SHP77 (cell line): Measurements from ENCODE around the gene KCNRG.
"Not testable (repeated sequence)": the region's sequence is repeated elsewhere in the genome, so short reads cannot be mapped to it uniquely, and the experiment has no call there.

Source experiments
- DNase-seq, 2 experiments: peaks; one replicate each; lab custom pipeline; 2025; lab: John Stamatoyannopoulos, UW

KCNRG gene, protein sequence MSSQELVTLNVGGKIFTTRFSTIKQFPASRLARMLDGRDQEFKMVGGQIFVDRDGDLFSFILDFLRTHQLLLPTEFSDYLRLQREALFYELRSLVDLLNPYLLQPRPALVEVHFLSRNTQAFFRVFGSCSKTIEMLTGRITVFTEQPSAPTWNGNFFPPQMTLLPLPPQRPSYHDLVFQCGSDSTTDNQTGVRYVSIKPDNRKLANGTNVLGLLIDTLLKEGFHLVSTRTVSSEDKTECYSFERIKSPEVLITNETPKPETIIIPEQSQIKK

DNA sequence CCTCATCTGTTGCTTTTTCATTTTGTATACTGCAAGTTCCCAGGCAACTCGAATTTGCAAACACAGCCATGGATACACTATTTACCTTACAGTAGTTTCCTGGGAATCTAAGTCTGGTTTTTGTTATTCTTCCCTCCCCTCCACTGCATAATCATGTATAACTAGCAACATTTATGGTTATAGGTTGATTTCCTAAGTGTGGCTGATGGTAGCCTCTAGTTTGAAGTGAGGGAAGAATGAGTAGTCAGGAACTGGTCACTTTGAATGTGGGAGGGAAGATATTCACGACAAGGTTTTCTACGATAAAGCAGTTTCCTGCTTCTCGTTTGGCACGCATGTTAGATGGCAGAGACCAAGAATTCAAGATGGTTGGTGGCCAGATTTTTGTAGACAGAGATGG is at the start of gene KCNRG:
TSS of gene KCNRG (plus strand) at position 187 of the 400 bp plus-strand sequence. CDS start at position 237, 50 bp downstream.
- no peak for DNase-seq

DNA sequence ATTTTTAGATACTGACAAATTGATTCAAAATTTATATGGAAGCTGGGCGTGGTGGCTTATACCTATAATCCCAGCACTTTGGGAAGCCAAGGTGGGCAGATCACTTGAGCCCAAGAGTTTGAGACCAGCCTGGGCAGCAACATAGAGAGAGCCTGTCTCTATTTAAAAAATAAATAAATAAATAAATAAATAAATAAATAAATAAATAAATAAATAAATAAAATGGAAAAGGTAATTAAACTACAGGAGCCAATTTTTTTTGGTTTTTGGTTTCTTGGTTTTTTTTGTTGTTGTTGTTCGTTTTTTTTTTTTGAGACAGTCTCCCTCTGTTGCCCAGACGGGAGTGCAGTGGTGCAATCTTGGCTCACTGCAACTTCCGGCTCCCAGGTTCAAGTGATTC is 47.8 kb upstream of the KCNRG start:
- no peak for DNase-seq

DNA sequence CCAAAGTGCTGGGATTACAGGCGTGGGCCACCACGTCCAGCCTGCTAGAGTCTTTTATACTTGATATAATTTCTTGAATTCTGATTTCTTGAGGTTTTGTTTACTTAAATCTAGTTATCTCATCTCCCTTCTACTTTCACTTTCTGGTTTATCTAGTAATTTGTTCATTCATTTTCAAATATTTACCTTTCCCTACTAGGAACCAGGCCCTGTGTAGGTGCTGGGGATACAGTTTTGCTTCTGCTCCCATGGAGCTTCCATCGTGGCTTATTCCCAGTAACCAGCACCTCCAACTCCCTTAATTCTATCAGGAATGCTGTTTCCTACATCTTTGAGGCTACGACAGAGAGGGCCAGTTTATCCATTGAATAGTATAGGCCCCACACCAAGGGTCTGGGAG is 42.5 kb upstream of the KCNRG start:
- no peak for DNase-seq

DNA sequence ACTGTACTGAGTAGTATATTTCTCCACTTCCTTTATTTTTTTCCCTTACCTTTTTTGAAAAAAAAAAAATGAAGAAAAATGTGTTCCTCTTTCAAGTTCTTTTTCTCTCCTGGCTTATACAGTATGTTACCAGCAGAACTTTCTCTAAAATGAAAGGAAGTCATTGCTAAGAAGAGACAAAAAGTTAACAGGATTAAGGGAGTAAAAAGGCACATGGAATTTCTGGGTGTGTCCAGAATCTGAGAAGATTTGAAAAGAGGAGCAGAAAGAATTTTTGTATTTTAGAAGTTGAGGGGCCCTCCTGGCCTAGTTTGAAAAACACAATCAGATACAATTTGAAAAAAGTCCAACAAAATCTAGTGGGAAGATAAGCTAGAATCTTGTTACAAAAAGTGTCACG is 39.4 kb upstream of the KCNRG start:
- no peak for DNase-seq

DNA sequence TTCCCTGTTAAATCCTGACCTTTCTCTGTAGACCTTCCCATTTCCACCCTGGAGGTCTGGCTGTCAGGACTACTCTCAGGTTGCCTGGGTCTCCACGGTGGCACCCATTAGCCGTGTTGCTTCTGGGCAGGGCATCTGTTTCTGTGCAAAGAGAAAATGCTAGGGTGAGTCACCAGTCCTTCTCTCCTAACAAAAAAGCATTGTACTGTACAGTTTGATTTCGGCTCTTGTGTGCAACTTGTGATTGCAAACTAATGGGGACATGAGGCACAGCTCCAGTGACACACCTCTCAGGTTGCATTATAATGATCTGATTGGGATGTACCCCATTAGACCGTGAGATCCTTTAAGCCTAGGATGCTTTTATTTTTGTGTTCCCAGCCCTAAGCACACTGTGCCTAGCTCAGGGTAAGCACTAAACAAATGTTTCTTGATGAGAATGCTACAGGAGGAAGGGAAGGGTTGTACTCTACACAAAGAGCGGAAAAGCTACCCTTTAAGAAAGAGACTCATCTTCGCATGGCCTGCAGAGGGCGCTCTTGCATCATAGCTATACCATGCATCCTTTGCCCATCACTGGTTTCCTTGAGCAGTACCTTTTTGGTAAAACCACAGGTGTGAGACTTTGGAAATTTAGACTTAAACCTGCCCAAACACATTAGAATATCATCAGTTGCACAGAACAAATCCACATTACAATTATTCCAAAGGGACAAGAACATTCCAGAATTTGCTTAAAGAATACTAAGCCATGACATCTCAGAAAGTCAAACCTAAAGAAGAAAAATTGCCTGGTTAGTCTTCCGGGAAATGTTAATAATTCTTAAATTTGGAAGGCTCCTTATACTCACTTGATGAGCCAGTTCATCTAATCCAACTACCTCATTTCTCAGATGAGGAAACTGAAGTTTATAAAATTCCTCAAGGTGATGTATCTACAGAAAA is 38.7 kb upstream of the KCNRG start:
- DNase-seq, result peak; percentile 44 to 52

DNA sequence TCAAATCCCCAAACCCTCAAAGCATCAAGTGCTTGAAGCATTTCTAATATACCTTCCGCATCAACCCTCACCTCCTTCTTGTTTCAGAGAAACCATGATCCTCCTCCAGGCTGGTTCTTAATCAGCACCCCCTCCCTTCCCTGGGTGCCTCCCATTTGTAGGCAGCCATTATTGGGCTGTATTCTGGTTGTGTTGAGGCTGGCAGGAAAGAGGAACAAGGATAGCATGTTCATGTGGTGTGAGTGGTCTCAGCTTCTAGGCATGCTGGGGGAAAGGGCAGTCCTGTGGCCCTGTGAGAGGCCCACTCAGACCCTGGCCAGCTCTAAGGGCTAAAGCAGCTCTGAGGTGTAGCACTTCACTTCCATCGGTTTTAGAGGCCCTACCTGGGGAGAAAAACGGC is 37.3 kb upstream of the KCNRG start:
- no peak for DNase-seq

DNA sequence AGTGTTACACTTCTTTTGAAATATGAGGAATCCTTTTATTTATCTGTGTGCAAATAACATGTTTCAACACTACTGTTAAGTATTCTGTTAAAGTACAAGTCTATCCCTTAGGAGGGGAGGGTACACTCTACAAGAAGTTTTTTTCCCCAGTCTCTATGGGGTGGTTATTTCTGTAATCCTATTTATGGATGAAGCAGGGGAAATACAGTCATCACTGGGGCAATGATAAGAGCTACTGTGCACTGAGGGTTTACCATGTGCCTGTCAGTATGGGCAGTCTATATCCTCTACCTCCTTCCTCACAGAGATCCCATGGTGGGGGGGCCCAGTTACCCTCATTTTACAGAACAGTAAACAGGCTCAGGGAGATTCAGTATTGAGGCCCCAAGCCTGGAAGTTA is 35.0 kb upstream of the KCNRG start:
- no peak for DNase-seq

DNA sequence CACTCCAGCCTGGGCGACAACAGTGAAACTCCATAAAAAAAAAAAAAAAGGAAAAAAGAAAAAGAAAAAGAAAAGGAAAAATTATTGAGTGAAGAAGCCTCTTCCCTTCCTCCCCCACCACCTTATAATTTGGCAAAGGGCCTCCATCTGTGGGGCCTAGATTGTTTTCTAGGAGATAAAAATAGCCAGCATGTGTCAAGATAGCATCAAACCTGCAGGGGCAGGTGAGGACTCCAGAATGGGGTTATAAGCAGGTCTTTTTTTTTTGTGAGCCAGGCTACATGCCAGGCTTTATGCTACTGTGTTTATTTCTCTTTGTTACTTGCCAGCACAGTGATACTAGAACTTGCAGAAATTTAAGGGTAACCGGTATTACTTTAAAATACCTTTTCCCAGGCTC is 30.1 kb upstream of the KCNRG start:
- no peak for DNase-seq

DNA sequence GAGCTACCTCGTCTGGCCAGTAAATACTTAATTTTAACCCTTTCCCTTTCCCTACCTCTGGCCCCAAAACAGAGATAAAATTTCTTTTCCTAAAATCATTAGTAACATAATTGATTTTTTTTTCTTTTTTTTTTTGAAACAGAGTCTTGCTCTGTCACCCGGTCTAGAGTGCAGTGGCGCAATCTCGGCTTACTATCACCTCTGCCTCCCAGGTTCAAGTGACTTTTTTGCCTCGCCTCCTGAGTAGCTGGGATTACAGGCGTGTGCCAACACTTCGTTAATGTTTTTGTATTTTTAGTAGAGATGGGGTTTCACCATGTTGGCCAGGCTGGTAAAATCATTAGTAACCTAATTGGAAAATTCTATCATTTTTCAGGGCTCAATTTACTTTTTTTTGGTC is 28.8 kb upstream of the KCNRG start:
- DNase-seq, result no peak

DNA sequence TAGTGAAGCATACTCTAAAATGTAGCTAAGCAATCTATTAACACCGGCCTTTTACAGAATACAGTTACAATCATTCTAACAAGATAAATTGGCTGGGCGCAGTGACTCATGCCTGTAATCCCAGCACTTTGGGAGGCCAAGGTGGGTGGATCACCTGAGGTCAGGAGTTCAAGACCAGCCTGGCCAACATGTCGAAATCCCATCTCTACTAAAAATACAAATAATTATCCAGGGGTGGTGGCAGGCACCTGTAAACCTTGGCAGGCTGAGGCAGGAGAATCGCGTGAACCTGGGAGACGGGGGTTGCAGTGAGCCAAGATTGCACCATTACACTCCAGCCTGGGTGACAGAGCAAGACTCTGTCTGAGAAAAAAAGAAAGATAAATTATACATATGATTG is 24.6 kb upstream of the KCNRG start:
- not testable (repeated sequence) for DNase-seq

DNA sequence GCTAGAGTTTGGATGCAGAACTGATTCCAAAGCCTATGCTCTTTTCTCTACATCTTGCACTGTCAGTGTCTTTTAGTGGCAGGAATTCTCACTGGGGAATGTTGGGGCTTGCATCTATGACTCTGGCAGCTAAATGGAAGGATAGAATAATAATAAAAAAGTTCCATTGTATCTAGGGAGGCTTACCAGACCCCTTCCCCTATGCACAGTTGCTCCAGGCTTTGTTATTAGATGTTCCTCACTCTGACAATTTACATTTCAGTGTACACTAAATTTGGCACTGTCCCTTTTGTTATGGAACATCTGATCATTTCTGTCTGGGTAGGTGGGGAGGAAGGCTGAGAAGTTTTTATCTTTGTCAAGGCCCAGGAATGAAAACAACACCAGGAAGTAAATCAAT is 22.1 kb upstream of the KCNRG start:
- DNase-seq, result no peak

DNA sequence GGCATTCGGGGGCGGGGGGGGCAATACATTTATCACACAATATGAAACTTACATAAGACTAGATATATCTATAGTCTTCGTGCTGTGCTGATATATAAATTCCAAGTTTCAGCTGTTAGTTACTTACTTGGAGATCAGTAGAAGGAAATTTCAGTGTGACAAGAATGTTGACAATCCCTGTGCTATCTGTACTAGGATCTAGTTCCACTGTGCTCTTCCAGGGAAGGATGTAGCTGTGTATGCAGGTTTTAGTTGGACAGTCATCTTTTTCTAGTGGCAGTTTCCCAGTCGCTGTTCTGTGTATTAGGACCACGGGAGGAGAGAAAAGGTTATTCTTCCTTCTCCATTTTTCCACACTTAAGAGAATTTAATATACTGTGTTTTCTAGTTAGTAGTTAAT is 21.6 kb upstream of the KCNRG start:
- DNase-seq, result no peak

DNA sequence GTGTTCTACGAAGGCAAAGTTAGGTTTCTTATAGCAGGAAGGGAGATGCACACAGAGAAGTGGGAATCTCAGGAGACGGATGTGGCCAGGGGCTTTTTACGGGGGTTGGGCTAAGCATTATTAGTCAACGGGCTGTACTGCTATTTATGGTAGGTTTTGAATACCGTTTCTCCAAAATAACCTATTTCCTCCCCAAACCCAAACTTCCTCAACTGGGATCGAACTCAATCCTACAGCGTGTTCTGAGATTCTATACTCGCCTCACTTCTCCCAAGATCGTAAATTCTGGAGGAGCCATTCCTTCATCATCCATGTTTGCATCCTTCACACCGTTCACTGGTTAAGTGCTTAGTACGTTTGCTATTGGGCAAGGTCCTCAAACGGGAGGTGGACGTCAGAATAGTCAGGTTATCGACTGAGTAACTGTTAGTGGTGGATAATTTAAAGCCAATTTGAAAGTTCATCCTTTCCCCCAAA is 19.6 kb upstream of the KCNRG start:
- no peak for DNase-seq

DNA sequence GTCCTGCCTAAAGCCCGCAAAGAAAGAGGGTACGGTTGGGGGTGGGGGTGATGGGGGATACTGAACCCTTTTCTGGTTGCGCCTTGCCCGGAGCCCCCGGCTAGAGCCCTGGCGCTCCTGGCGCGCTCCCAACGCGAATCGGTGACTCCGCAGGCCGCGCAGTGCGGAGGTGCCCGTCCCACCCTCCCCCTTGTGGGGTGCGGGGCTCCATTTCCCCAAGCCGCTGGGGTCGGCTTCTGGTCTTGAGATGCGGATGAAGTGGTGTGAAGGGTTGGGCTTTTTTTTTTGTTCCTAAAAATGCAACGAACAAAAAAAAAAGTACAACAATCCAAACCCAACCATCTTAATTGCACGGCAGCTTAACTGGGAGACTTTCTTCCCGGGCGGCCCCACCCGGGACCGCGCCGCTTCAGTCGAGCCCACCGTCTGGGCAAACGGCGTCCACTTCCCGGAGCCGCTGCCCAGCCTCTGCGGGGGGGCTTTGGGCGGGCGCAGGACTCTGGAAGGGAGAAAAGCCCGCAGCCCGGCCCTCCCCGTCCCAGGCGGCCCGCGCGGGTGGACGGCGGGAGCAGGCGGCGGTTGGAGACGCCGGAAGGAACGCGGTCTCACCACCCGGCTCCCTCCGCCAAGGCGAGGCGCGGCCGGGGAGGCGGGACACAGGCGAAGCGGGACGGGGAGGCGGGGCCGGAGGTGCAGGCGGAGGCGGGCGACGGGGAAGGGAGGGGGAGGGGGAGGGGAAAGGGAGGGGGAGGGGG is 18.9 kb upstream of the KCNRG start:
- peak; percentile 65 to 76 for DNase-seq

DNA sequence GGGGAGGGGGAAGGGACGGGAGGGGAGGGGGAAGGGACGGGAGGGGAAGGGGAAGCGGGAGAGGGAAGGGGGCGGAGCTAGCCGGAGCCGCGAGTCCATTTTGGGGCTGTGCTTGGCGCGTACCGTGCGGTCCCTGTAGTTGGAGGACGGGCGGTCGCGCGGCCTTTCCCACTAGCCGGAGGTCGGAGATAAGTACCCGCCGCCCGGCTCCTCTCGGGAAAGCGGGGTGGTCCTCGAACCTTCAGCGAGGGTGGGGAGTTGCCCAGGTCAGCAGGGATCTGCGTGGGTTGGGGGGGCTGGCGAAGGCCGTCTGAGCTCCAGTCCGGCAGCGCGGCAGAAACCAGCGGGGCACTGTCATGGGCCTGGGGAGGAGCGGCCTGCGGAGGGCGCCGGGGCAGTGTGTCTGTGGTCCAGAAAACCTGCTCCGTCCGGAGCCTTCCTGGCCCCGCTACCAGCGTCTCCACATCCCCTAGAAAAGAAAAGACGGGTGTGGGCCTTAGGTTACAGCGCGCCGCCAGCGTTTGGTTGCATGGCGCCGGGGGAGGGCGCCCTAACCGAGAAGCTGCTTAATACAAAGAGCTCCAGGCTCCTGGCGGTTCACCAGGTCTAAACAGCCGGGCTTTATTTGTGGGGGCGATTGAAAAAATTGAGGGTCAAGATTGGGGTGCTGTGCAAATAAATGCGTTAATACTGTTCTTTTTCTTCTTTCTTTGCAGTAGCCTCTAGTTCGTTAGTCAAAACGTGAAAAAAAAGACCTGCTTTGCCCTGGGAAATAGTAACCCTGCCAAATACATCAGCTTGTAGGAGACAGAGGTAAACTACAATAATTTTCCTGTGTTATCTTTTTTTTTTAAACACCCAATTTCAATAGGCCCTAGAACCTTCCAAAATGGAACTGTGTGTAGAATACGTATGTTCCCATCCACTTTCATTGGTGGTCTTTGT is 18.0 kb upstream of the KCNRG start, which contains the start of gene TRIM13:
TSS of gene TRIM13 (plus strand) at position 92 of the 945 bp plus-strand sequence. CDS start 14,899 bp downstream, outside the sequence.
- DNase-seq, result peak; percentile 72 to 73

DNA sequence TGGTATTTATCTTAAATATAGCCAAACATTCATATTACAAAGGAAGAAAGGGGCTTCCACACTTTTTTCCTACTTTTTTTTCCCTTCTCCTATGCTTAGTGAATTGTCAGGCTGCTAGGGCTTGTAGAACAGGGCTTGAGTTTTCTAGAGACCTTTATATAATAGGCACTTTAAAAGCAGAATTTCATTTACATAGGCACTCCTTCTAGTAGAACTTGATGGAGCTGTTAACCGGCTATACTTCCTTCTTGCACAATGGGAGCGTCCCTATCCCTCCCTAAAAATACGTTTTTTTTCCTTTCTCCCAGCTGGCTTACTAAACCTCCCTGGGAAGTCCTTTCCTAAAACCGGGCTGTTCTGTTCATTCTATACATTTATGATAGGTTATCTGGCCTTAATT is 17.3 kb upstream of the KCNRG start:
- DNase-seq, result no peak

DNA sequence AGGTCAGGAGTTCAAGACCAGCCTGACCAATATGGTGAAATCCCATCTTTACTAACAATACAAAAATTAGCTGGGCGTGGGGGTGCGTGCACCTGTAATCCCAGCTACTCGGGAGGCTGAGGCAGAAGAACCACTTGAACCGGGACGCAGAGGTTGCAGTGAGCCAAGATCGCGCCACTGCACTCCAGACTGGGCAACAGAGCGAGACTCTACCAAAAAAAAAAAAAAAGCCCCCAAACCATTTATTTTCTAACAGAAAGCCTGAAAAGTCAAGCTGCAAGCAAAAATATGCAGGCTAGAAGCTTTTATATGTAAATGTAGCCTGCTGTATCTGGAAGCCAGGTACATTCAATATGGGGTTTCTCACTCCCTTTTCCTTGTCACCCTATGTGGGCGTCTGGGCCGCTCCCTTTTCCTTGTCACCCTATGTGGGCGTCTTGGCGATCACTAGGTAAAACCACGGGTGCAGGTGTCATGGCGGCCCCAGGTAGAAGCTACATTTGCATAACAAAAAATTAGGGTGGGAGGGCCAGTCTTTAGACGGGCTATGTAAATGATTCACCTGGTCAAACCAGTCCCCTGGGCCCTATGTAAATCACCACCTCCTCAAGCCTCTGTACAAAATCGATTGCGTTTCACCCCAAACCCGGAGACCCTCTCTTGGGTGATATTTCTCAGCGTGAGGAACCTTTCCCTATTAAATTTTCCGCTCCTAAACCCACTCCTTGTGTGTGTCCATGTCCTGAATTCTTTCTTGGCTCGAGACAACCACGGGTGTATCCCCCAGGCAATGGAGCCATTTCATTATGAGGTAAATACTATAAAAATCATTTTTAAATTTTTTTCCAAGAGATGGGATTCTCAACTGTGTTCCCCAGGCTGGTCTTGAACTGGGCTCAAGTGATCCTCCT is 16.3 kb upstream of the KCNRG start:
- DNase-seq, result no peak

DNA sequence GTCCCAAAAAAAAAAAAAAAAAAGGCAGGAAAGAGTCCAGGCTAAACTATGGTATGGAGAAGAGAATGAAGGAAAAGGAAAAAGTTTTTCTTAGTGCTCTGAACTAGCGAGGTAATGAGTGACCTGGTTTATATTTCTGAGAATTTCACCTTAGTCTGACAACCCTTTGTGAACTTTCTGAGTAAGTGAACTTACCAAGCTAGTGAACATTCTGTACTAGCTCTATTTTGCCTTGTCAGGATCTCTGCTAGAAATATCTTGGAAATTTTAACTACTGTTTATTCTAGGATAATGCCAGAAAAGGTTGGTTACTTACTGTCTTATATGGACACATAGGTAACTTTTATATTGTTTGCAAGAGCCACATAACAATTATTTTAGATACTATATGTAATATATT is 14.0 kb upstream of the KCNRG start:
- DNase-seq, result no peak

DNA sequence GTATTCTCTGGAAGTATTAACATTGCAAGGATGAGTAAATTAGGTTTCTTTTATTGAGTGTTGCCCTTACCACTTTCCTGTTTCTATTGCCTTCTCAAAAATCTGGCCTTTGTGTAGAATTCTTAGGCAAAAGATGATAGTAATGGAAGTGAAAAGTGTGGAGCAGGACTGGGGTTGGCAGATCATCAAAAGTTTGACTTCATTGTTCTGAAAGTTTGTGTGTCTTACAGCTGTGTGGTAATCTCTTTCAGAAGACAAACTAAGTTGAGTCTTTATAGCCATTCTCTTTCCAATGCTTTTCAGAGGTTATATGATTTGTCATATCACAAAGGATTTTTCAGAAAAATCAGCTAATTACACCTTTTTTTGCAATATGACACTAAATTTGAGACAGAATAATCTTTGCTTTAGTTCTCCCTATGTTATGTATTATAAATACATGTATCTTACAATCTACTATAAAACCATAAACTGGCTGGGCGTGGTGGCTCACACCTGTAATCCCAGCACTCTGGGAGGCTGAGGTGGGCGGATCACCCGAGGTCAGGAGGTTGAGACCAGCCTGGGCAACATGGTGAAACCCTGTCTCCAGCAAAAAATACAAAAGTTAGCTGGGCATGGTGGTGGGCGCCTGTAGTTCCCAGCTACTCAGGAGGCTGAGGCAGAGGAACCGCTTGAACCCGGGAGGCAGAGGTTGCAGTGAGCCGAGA is 8.7 kb upstream of the KCNRG start:
- no peak for DNase-seq
